Hepatocyte (in vitro differentiated cells): Measurements from ENCODE around the gene COX10.
"Not testable (repeated sequence)": the region's sequence is repeated elsewhere in the genome, so short reads cannot be mapped to it uniquely, and the experiment has no call there.

Experiments
- EZH2 ChIP-seq: fragments of 200-600 bp; sonication (generic); IDR thresholded peaks from 2 replicates; pipeline ENCODE4 v1.6.1; 2016; ENCODE audit warnings: antibody characterized with exemption, mild to moderate bottlenecking, borderline replicate concordance
- TF ChIP-seq, protein P1 (sequence below): fragments of 200-600 bp; sonication (generic); IDR thresholded peaks from 2 replicates; pipeline ENCODE4 v1.5.1; 2016; ENCODE audit warnings: antibody characterized with exemption, mild to moderate bottlenecking; ENCODE audit not compliant: poor library complexity

DNA sequence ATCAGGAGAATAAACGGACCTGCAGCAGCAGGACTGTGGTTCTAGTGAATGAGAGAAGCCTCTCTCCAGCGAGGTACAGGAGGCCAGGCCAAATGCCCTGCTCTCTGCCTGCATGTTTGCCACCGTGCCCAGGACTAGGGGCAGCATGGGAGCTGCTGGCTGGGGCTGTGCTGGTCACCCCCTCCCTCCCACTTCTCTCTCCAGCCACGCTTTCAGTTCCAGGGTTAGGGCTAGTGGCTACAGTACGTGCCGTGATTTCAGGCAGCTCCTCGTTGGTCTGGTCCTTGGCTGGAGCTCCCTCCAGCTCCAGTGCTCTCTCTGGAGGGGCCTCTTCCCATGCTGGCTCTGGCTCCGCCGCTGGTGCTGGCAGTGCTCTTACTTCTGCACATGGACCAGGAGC lies 166.7 kb downstream of the COX10 start:
- TF ChIP-seq, protein P1, sequence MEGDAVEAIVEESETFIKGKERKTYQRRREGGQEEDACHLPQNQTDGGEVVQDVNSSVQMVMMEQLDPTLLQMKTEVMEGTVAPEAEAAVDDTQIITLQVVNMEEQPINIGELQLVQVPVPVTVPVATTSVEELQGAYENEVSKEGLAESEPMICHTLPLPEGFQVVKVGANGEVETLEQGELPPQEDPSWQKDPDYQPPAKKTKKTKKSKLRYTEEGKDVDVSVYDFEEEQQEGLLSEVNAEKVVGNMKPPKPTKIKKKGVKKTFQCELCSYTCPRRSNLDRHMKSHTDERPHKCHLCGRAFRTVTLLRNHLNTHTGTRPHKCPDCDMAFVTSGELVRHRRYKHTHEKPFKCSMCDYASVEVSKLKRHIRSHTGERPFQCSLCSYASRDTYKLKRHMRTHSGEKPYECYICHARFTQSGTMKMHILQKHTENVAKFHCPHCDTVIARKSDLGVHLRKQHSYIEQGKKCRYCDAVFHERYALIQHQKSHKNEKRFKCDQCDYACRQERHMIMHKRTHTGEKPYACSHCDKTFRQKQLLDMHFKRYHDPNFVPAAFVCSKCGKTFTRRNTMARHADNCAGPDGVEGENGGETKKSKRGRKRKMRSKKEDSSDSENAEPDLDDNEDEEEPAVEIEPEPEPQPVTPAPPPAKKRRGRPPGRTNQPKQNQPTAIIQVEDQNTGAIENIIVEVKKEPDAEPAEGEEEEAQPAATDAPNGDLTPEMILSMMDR: not testable (repeated sequence)
- TF ChIP-seq EZH2: not testable (repeated sequence)
